Breast epithelium (tissue), 4 donors: Measurements from ENCODE around the gene MPP2. TPM values are rescaled to one million over a fixed set of nuclear protein-coding genes. Genes with fewer than 3 reads are reported as not detected.

ENCODE experiments used
- DNase-seq, 2 donors: peaks; one replicate each; pipeline ENCODE4 v3.0.0-alpha.2; 2019; ENCODE audit warnings: low spot score in 2 of 2
- H3K27ac ChIP-seq, 2 donors: fragments of 200-600 bp; sonication (generic) in 1 of 2; one replicate each; pipeline ENCODE4 v1.5.1; 2016 to 2019; ENCODE audit warnings: mild to moderate bottlenecking in 1 of 2
- H3K27me3 ChIP-seq, 2 donors: fragments of 200-600 bp; sonication (generic) in 1 of 2; one replicate each; pipeline versions ENCODE4 v1.5.1 to v1.6.0; 2017 to 2019; ENCODE audit warnings: control low read depth in 1 of 2, mild to moderate bottlenecking in 1 of 2
- H3K36me3 ChIP-seq: fragments of 200-600 bp; one replicate; pipeline ENCODE4 v1.5.1; 2019
- H3K4me1 ChIP-seq, 2 donors: fragments of 200-600 bp; sonication (generic); one replicate each; pipeline ENCODE4 v1.5.1; 2016 to 2019; ENCODE audit warnings: control low read depth in 1 of 2
- H3K4me3 ChIP-seq, 3 donors: fragments of 200-600 bp; sonication (generic); 1 replicate in 2 of 3; 2 replicates in 1 of 3; pipeline ENCODE4 v1.5.1; 2016 to 2019; ENCODE audit warnings: mild to moderate bottlenecking in 3 of 3, moderate library complexity in 2 of 3
- H3K9me3 ChIP-seq, 2 donors: fragments of 200-600 bp; sonication (generic) in 1 of 2; one replicate each; pipeline ENCODE4 v1.5.1; 2016 to 2019; ENCODE audit warnings: control low read depth in 1 of 2
- CTCF ChIP-seq, 3 donors: fragments of 450-650 bp; IDR thresholded peaks; one replicate each; pipeline ENCODE4 v1.5.1; 2016 to 2017; ENCODE audit warnings: antibody characterized with exemption in 3 of 3, mild to moderate bottlenecking in 3 of 3, moderate library complexity in 3 of 3
- POLR2A ChIP-seq: fragments of 450-650 bp; IDR thresholded peaks from one replicate; pipeline ENCODE4 v1.6.1; 2016; ENCODE audit warnings: antibody characterized with exemption, mild to moderate bottlenecking, moderate library complexity
- POLR2AphosphoS5 ChIP-seq, 3 donors: sonication (generic); formaldehyde crosslinking; IDR thresholded peaks; one replicate each; pipeline ENCODE4 v1.6.1; 2017; ENCODE audit warnings: antibody characterized with exemption in 3 of 3
- intact Hi-C: fragments of 100-400 bp; cut with DNase I; formaldehyde crosslinking; loops from one replicate; pipeline ENCODE4 v1.15.1; 2023; ENCODE audit warnings: low total_unique reads
- total RNA-seq, 3 donors: library from RNA; depleted of rRNA; stranded (reverse); fragments of >200 nt; gene quantifications; one replicate each; pipeline ENCODE4 v1.1.0, GENCODE V29; 2016

MPP2 gene
- total RNA-seq, 3 donors from 2014 or later, result 2.6 to 7.9 (median 3.9) TPM

- DNase-seq, result no peak
- Histone ChIP-seq H3K36me3 (no peaks in the 10 kb centered on the region), H3K4me3 (peak overlapping the region in 2 of 3 donors; percentile 31 to 52), H3K27me3 (no peaks in the 10 kb centered on the region), H3K4me1 (peaks cover 0 to 3% of the 10 kb centered on the region in 2 donors), H3K9me3 (no peaks in the 10 kb centered on the region), H3K27ac (no peak overlapping the region)
- intact Hi-C loops, result no loop called here
- no peak for TF ChIP-seq POLR2AphosphoS5 (IDR thresholded peaks at IDR 0.05)
- no peak for TF ChIP-seq CTCF (IDR thresholded peaks at IDR 0.05)
- no peak for TF ChIP-seq POLR2A
These were observed 58.7 kb downstream of the MPP2 start for GRCh38 chr17:43848601-43849000.

- intact Hi-C loops, result no loop called here
- no peak for DNase-seq
- no peak for TF ChIP-seq CTCF (IDR thresholded peaks at IDR 0.05)
- Histone ChIP-seq H3K9me3 (no peaks in the 10 kb centered on the region), H3K27ac (peak within 1 kb of the TSS; percentile 36 to 46), H3K36me3 (no peaks in the 10 kb centered on the region), H3K4me3 (peak within 1 kb of the TSS; percentile 31 to 52 (median 45)), H3K4me1 (peaks cover 0 to 3% of the 10 kb centered on the region in 2 donors), H3K27me3 (no peaks in the 10 kb centered on the region)
These were observed 60.4 kb downstream of the MPP2 start, which contains the start of gene CD300LG for GRCh38 chr17:43846963-43847371. Gene CD300LG, plus strand, starts transcription at chr17:43847176. Its CDS starts 41 bp downstream, at chr17:43847217.

- Histone ChIP-seq H3K4me1 (peaks cover 0 to 3% of the 10 kb centered on the region in 2 donors), H3K4me3 (peak overlapping the region in 2 of 3 donors; percentile 45 to 52), H3K27ac (peak overlapping the region in 1 of 2 donors; percentile 36), H3K9me3 (no peaks in the 10 kb centered on the region), H3K27me3 (no peaks in the 10 kb centered on the region), H3K36me3 (no peaks in the 10 kb centered on the region)
- TF ChIP-seq POLR2AphosphoS5 (IDR thresholded peaks at IDR 0.05) (peak in 2 of 3 donors; percentile 44 to 46), CTCF (IDR thresholded peaks at IDR 0.05) (peak; percentile 93 to 98 (median 96)), POLR2A (no peak)
- intact Hi-C loops, result no loop called here
- peak; percentile 66 to 81 for DNase-seq
These were observed 61.1 kb downstream of the MPP2 start for GRCh38 chr17:43846221-43846712.

GRCh38 chr17:43845766-43846165 lies 61.6 kb downstream of the MPP2 start:
- H3K9me3 ChIP-seq, result no peaks in the 10 kb centered on the region
- H3K27me3 ChIP-seq, result no peaks in the 10 kb centered on the region
- H3K4me3 ChIP-seq, result no peak overlapping the region
- peaks cover 3 to 4% of the 10 kb centered on the region in 2 donors for H3K4me1 ChIP-seq
- DNase-seq, result no peak
- H3K27ac ChIP-seq, result peak overlapping the region in 1 of 2 donors; percentile 34
- TF ChIP-seq CTCF (IDR thresholded peaks at IDR 0.05) (no peak), POLR2A (no peak), POLR2AphosphoS5 (IDR thresholded peaks at IDR 0.05) (no peak)
- no peaks in the 10 kb centered on the region for H3K36me3 ChIP-seq
- intact Hi-C loops, result no loop called here

GRCh38 chr17:43844241-43844640 lies 63.1 kb downstream of the MPP2 start:
- Histone ChIP-seq H3K9me3 (no peaks in the 10 kb centered on the region), H3K4me3 (no peak overlapping the region), H3K36me3 (no peaks in the 10 kb centered on the region), H3K27ac (no peak overlapping the region), H3K4me1 (peaks cover 3 to 6% of the 10 kb centered on the region in 2 donors), H3K27me3 (no peaks in the 10 kb centered on the region)
- intact Hi-C loops, result no loop called here
- TF ChIP-seq CTCF (IDR thresholded peaks at IDR 0.05) (no peak), POLR2AphosphoS5 (IDR thresholded peaks at IDR 0.05) (no peak), POLR2A (no peak)
- DNase-seq, result no peak
